EL (cell line): ENCODE data around the gene BEND7.
A peak's percentile ranks its signal among the peaks of the same experiment; 100 is the strongest.
"Not testable (repeated sequence)": the region's sequence is repeated elsewhere in the genome, so short reads cannot be mapped to it uniquely, and the experiment has no call there.

Experiments
- DNase-seq: peaks from one replicate; pipeline ENCODE4 v3.0.0-alpha.2; 2016

Gene BEND7, protein sequence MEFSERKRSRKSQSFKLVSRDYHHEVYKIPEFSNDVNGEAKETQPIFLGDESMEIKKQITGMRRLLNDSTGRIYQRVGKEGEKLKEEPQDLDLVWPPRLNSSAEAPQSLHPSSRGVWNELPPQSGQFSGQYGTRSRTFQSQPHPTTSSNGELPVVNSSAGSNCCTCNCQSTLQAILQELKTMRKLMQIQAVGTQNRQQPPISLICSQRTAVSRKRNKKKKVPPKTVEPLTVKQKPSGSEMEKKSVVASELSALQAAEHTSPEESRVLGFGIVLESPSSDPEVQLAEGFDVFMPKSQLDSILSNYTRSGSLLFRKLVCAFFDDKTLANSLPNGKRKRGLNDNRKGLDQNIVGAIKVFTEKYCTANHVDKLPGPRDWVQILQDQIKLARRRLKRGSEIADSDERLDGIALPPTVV

GRCh38 chr10:13528875-13529713 lies at the start of gene BEND7:
Gene BEND7, minus strand, starts transcription at chr10:13529014. Its CDS starts 481 bp downstream, at chr10:13528533.
- DNase-seq: peak; percentile 47

DNA sequence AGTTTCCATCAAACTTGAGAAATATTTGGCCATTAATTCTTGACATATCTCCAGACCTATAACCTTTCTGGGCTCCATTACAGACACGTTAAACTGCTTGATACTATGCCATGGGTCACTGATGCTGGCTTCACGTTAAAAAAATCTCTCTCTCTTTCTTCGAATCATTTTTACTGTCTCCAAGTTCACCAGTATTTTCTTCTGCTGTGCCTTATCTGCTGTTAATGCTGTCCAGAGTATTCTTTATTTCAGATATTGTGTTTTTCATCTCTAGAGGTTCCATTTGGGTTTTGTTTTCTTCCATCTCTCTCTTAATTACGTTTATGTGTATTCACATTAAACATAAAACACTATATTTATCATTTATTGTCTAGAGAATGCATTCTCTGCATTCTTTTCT lies 45.1 kb upstream of the BEND7 start:
- no peak for DNase-seq

GRCh38 chr10:13571541-13571940 lies 42.7 kb upstream of the BEND7 start:
- DNase-seq: no peak

DNA sequence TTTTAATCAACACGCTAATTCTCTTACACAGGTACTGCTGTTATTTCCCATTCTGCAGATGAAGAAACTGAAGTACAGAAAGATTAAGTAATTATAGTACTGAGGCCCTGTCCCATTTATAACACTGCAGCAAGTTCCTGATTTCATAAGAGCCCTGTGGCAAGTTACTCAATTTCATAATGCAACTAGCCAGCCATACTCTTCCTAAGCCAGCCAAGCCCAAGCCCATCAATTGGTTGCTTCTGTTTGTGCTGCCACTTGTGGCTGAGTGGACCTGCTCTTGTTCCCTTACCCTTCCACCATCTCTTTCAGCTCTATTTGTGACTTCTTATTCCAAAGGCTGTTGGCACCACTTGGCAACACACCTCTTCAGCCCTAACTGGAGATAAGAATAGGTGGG lies 38.2 kb upstream of the BEND7 start:
- no peak for DNase-seq

DNA sequence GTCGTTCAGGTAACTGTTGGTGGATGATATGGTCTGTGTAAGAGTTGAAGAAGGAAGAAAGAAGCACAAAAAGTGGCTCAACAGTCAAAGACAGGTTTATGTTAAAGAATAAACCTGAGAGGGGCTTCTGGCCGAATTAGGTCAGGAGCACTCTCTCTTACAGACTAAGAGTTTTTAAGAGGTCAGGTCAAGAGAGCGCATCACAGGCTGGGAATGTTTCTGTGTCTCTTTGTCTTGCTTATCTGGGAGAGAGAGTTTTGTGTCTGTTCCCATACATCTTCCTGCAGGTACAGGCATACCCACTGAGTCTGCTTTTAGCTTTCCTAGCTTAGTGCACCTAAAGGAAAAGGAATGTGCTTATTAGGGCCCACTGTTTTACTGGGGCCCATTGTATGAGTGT lies 35.8 kb upstream of the BEND7 start:
- DNase-seq: no peak

DNA sequence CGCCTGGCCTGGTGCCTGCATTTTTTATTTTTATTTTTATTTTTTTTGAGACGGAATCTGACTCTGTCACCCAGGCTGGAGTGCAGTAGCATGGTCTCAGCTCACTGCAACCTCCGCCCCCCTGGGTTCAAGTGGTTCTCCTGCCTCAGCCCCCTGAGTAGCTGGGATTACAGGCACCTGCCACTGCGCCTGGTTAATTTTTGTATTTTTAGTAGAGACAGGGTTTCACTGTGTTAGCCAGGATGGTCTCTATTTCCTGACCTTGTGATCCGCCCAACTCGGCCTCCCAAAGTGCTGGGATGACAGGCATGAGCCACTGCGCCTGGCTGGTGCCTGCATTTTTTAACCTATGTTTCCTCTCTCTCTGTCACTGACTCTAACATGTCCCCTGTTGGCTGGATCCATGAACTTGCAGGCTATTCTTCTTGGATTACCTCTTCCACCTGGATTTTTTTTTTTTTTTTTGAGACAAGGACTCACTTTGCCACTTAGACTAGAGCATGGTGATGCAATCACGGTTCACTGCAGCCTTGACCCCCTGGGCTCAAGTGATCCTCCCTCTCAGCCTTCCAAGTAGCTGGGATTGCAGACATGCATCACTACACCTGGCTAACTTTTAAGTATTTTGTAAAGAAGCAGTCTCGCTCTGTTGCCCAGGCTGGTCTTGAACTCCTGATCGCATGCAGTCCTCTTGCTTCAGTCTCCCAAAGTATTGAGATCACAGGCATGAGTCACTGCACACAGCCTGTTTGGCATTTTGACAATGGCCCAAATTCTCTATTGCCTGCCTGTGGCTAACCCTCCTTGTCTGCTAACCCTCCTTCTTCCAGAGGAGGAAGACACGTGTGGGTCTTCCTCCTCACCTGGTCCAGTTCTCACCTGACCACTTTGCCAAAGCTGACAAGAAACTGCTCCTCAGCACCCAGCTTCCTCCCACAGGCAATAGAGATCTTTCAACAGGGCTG lies 34.9 kb upstream of the BEND7 start:
- DNase-seq: peak; percentile 24

DNA sequence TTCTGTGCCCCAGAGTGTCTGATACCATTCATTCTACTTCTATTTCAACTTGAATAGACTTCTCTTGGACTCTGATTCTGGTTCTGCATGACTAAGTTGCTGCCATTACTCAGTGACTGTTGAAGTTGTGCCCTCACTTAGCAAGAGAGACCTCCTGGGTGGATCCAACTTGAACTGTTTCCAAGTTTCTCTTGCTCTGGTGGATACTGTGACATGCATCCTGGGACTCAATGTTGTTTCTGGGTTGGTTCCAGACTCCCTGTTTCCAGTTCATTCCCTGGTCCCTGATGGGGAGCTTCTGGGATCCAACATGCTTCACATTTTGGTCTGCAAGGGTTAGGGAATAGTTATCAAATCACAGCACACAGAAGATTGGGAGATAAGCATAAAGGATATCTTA lies 31.8 kb upstream of the BEND7 start:
- DNase-seq: peak; percentile 60

GRCh38 chr10:13559124-13559700 lies 30.4 kb upstream of the BEND7 start:
- DNase-seq: peak; percentile 24

- DNase-seq: no peak
These were observed 27.2 kb upstream of the BEND7 start for GRCh38 chr10:13555884-13556510.

DNA sequence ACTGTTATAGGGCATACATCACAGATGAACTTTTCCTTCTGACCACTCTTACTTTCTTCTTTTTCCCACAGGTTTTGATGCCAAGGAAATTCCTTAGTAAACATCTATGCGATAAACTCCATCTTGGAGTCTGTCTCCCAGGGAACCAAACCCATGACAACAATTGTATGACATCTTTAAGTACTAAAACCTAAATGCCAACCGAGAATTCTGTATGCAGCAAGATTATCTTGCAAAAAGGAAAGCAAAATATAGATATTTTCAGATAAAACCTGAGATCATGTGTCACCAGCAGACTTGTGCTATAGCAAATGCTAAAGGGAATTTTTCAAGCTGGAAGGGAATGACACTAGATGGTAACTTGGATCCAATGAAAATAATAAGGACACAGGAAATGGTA lies 22.0 kb upstream of the BEND7 start:
- no peak for DNase-seq

- DNase-seq: no peak
These were observed 13.7 kb upstream of the BEND7 start for GRCh38 chr10:13542533-13542932.

DNA sequence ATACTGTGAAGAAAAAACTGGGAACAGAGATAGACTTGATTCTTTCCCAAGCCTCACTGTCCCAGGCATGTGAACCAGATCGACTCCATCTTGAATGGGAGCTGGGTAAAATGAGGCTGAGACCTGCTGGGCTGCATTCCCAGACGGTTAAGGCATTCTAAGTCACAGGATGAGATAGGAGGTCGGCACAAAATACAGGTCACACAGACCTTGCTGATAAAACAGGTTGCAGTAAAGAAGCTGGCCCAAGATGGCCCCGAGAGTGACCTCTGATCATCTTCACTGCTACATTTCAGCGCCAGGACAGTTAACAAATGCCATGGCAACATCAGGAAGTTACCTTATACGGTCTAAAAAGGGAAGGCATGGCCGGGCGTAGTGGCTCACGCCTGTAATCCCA lies 9.2 kb upstream of the BEND7 start:
- not testable (repeated sequence) for DNase-seq

DNA sequence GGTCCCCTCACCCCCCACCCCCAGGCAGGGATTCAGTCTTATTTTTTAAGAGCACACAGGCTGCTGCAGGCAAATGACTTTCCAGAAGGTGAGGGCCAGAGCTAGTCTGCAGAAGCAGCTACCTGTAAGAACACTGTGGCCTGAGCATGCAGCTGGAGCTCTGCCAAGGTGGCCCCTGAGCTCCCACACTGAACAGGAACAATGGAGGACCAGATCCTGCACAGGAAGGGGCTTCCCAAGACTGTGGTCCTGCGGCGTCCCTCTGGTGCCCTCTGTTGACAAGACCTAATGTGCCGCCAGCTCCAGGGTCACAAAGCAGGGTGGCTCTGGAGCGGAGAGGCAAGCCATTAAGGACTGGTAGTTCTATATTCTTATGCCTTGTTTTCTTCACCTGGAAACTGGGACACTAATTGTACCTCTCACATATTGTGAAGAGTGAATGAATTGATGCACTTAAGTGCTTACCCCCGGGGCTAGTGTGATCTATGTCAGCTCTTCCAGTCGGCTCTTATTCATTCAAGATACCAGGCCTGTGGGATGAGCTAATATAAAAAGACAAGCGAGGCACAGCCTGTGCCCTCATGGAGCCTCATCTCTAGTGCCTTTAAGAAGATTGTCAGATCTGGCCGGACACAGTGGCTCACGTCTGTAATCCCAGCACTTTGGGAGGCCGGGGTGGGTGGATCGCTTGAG lies 8.0 kb upstream of the BEND7 start:
- peak; percentile 59 for DNase-seq

DNA sequence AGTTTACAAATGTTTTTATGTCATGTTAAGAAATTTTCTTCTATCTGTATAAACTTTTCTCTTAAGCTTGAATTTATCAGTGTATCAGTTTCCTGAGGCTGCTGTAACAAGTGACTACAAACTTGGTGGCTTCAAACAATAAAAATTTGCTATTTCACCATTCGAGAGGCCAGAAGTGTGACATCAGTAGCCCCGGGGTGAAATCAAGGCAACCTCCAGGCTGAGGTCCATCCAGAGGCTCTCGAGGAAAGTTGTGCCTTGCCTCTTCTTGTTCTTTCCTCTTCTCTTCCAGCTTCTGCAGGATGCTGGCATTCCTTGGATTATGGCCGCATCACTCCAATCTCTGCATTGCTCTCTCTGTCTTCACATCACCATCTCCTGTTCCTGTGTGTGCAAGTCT lies 6.5 kb upstream of the BEND7 start:
- DNase-seq: no peak

- DNase-seq: no peak
These were observed 830 bp upstream of the BEND7 start for GRCh38 chr10:13529714-13529973.

DNA sequence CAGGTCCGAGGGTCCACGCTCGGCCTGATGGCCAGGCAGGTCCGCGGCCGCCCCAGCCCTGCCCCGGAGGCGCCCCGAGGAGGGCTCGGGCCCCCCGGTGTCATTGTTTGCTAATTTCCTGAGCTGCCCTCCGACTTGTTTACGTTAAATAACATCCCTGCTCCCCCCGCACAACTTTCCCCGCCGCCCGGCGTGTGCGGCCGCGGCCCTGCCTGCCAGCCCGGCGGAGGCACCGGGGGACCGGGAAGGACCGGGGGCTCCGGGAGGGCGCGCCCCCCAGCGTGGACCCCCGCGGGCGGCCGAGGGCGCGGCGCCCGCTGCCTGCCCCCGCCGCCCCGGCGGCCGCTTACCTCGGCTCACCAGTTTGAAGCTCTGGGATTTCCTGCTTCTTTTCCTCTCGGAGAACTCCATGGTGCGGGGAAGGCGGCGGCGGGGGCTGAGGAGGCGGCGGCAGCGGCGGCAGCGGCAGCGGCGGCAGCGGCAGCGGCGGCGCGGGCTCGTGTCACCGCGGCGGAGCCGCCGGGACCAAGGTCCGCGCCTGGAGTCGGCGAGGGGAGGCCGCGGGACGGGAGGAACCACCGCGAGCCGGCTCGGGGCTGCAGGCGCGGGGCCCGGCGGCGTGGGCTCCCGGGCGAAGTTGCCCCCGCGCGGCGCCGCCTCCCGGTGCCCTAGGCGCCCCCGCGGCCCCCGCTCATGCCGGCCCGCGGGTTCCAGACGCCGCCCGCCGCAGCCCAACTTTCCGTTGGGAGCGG lies 515 bp downstream of the BEND7 start:
- DNase-seq: peak; percentile 22

- DNase-seq: no peak
These were observed 1.0 kb downstream of the BEND7 start for GRCh38 chr10:13527864-13528122.

GRCh38 chr10:13526948-13527863 lies 1.6 kb downstream of the BEND7 start:
- DNase-seq: peak; percentile 83

- DNase-seq: no peak
These were observed 3.2 kb downstream of the BEND7 start for GRCh38 chr10:13525663-13526062.

DNA sequence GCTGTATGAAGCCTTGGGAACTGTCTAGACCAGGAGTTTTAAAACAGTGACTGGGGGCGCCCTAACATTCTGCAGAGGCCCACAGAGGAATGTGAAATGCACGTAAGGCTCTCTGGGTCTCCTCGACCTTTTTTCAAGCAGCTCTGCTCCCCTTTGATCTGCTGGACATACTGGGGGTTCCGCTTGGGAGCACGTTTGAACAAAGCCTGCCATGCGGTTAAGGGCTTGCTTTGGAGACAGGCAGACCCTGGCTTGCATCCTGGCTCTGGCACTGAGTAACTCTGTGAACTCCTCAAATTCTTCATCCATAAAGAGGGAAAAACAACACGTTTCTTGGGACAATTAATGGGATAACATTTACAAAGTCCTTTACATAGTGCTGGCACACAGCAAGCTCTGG lies 7.8 kb downstream of the BEND7 start:
- no peak for DNase-seq
